UCSD-AML1 (cell line): ENCODE measurements around the gene PDCD1LG2.
"Not testable (repeated sequence)": the region's sequence is repeated elsewhere in the genome, so short reads cannot be mapped to it uniquely, and the experiment has no call there.

ENCODE experiments used
- DNase-seq: peaks from one replicate; lab custom pipeline; 2025; ENCODE audit not compliant: unreplicated experiment; lab: John Stamatoyannopoulos, UW

Gene PDCD1LG2

DNA sequence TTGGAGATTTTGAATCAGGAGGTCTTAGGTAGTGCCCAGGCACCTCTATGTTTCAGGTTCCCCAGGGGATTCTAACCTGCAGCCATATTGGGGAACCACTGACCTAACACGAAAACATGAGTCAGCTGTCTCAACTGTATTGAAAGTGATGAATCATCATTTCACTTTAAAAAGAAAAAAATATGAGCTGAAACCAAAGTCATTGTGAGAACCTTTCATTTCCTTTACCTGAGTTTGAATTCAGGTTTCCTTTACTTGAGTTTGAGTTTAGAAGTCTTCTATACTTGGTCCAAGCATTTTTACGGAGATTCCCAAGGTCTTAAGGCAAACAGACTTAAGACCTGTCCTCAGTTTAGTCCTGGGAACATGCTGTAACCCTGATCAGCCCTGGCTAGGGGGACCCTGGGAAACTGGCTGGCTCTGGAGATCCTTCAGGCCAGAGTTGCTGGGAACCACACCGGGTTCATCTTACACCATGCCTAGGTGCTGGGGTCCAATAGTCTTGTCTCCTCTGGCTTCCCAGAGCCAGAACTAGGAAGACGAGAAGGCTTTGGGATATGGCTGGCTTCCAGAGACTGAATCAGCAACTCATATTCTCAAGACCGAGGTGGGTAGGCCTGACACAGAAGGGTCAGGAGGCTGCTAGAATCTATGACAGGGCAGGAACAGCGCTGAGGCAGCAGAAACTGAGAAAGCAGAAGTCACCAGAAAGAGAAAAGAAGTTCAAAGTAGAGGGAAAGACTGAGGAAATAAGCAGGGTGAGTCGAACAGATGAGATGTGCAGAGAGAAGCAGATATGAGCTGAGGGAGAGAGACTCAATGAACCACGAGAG, 16.4 kb upstream of the PDCD1LG2 start:
- DNase-seq: peak; percentile 48

DNA sequence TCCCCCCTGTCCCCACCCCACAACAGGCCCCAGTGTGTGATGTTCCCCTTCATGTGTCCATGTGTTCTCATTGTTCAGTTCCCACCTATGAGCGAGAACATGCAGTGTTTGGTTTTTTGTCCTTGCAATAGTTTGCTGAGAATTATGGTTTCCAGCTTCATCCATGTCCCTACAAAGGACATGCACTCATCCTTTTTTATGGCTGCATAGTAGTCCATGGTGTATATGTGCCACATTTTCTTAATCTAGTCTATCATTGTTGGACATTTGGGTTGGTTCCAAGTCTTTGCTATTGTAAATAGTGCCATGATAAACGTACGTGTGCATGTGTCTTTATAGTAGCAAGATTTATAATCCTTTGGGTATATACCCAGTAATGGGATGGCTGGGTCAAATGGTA, 15.6 kb upstream of the PDCD1LG2 start:
- not testable (repeated sequence) for DNase-seq

DNA sequence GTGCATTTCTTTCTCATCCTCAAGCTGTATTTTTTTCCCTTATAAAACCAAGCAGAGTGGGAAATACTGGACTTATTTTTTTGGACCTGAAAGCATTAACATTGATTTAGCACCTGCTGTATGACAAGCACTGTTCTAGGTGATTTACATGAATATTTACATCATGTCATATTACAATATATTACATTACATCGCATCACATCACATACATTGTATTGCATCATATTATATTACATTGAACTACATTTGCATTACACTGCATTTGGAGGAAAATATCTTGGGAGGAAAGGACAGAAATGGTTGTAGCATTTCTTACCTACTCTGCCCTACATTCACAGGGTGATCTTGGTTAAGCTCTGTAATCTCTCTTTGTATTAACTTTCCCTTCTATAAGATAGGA, 11.2 kb upstream of the PDCD1LG2 start:
- DNase-seq: no peak

DNA sequence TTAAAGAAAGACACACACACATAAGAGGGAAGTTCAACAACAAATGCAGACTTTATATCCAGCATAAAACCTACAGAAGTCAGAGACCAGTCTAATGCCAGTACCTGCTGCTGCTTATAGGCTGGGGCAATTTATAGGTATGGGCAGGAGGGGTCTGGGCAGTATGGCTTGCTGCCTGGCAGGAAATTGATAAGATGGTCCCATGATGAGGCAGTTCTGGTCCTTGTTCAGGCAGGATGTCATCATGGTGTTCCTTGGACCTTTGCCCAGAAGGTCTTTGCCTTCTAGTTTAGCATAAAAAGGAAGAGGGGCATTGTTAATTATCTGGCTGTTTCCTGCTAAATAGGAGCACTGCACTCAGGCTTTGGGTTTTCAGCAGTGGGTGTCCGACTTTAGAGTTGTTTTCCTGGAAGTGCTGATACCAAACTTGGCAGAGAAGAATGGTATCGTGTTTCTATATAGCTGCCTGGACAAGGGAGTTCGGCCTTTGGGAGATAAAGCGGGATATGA, 10.4 kb upstream of the PDCD1LG2 start:
- peak; percentile 65 for DNase-seq

- DNase-seq: peak; percentile 28
Measured at GRCh38 chr9:5500441-5501235, 9.7 kb upstream of the PDCD1LG2 start.

DNA sequence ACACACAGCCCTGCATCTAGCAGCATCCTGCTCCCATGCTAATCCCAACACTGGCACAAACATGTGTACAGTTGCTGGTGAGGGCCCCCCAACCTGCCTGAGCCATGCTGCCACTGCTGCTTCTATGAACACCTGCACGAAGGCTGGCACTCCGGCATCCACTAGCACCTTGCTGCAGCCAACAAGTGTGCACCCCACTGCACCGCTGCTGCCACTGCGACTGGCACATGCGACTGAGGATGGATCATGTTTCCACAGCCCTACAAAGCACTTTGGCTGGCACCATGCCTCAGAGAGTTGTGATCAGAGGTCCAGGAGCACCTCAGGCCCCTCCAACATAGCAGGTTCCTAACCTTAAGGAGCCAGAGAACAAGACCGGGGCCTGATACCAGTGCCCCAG, 7.8 kb upstream of the PDCD1LG2 start:
- no peak for DNase-seq

GRCh38 chr9:5509573-5509972, 758 bp upstream of the PDCD1LG2 start:
- no peak for DNase-seq

- DNase-seq: no peak
Measured at GRCh38 chr9:5510989-5511388, 658 bp downstream of the PDCD1LG2 start.

- DNase-seq: no peak
Measured at GRCh38 chr9:5511476-5511875, 1.1 kb downstream of the PDCD1LG2 start.

DNA sequence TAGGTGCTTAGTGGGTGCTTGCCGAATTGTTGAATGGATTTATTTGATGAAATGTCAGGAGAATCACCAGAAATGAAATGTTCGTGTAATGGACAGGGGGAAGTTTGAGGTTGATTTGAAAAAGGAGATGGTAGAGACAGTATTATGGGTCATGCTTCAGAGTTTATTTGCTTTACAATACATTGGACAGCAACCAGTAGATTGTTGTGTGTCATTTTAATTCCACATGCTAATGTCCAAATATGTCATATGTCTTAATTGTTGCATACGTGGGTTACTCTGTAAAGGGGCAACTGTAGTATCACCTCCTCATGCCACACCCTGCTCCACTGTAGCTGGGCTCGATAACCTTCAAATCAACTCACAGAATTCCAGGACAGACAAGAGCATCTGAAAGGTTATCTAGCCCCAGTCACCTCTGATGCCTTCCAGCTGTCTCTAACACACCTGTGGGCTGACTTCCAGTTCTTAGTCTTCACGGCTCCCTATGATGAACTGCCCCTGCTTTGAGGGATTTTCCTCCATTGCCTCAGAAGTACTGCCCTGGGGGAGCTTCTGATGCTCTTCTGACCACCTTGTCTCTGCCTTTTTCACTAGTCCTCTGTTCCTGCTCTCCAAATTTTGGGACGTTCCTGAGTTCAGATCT, 1.7 kb downstream of the PDCD1LG2 start:
- DNase-seq: no peak

DNA sequence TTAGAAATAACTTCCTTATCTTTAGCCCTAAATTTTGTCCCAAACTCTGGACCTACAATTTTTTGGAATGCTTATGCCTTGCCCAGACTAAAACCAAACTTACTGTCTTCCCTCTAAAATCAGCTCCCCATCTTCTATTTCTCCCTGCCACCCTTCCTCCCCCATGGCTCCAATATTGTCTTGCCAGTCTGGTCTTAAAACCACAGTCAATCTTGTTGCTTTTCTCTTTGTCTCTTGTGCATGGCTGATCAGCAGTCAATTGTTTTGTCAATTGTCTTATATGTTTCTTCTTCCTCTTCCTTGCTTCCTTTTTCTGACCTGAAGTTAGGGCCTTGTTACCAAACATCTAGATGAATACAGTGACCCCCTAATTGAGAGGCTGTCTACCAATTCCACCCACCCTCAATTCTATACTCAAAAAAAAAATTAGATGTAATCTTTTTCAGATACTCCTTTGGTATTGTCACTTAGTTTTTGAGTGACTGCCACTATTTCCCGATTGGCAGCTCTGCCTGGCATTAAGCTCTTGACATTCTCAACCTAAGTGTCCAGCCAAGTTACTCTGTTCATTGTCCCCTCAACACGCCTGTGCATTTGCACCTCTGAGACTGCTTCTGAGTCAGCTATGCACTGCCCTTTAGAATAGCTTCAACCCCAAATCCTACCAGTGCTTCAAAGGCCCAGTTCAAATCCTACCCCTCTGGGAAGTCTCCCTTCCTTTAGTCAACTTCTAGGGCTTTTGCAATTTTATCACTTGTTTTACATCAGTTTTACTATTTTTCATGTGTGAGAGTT, 2.5 kb downstream of the PDCD1LG2 start:
- DNase-seq: no peak

DNA sequence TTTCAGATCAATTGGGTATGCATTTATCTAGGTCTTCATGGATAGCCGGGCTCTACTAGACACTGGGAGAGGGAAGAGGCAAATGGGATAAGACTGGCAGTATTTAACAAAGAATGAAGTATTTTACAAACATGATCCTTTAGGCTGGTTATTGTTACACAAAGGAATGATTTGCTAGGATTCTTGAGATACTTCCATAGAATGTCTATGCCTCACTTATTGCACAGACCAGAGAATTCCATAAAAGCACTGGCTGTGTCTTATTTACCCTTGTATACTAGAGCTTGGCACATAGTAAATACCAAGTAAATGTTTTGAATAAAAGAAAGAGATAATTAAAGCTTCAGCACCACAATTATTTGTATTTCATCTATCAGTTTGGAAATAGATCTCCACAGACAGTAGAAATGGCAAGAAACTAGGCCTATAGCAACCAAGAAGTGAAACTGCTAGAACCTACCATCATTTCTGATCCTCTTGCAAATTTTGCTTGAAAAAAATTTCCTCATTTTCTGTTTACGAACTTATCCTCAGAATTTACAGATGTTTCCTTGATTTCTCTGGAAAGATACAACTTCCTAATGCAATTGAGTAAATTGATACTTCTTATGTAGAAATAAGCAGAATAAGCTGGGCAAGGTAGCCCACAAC, 3.8 kb downstream of the PDCD1LG2 start:
- DNase-seq: no peak

DNA sequence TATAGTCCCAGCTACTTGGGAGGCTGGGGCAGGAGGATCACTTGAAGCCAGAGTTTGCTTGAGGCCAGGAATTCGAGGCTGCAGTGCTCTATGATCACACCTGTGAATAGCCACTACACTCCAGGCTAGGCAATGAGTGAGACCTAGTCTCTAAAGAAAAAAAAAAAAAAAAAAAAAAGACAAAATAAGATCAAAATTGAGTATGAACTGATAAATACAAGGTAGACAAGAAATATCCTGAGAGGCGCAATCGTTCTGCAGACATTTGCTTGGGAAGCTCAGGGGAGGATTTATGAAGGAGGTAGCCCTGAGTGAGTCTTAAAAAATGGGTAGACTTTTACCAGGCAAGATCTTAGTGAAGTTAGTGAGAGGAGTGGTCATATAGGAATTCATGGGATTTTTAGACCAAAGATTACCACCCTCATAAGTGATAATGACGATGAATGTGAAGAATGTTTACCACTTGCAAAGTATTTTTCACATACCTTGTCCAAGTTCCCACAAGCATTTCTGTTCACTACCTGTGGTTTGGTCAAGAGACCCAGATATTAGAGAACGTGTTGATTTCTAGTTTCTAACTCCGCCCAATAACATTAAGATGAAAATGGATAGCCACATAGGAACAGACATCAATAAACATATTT, 4.4 kb downstream of the PDCD1LG2 start:
- no peak for DNase-seq

DNA sequence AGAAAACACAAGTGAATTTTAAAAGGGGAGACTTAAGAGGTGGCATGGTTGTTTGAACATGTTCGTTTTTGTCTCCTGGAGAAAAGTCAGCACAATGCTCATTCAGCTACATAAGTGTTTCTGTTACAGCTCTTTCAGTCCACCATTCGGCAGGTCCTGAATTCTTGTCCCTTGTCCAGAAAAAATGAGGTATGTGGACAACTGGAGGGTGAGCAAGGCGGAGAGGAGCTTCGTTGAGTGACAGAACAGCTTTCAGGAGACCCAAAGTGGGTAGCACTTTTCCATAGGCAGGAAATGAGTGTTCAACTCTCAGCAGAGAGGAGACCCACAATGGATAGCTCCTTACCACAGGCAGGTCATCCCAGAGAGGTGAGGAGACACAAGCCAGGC, 4.9 kb downstream of the PDCD1LG2 start:
- no peak for DNase-seq

DNA sequence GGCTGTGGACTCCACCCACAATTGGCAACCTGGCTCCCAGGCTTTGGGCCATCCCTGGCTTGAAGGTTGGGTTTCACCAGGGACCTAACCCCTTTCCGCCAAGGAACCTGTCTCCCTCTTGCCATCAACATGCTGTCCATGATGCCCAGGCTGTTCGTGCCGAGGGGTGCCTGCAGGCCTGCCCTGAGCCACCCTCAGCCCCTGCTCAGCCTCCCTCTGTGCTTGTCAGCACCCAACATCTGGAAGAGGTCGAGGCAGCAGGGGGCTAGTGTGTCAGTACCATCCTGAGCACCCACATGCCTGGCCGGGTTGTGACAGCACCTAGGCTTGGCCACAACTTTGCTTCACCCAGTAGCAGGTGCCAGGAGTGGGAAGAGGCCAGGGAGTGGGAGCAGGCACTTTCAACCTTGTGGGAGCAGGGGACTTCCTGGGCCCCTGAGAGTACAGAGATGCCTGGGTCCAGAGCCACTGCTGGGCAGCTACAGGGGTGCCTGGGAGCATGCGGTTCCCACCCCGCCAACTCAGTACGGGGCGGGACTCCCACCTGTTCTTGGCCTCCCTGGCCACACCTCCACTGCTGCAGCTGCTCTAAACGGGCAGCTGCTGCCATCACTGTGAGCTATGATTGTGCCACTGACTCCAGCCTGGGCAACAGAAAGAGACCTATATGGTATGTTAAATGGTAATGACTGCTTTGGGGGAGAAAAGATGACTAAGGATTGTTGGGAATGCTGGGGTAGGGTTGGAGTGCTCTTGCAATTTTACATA, 6.3 kb downstream of the PDCD1LG2 start:
- DNase-seq: no peak

- DNase-seq: no peak
Measured at GRCh38 chr9:5518171-5518936, 8.0 kb downstream of the PDCD1LG2 start.

DNA sequence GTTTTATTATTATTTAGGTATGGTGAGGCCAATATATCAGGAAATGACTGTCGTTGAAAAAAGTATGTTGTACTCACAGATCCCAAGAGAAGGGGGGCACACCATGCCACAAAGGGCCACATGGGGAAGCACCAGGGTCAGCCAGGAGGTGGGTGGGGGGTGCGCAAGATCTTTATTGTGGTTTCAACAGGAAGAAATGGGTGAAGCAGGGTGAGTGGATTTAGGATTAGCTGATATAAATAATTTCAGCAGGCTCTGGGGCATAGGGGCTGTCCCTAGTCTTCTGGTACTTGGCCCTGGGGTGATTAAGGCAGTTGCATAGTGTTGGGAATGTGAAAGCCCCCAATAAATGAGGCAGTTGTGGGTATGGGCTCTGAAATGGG, 8.6 kb downstream of the PDCD1LG2 start:
- DNase-seq: peak; percentile 33

- DNase-seq: no peak
Measured at GRCh38 chr9:5524090-5524489, 13.8 kb downstream of the PDCD1LG2 start.
